H9 (cell line): ENCODE results near the gene LDLR. TPM values are rescaled to one million over a fixed set of nuclear protein-coding genes. Genes with fewer than 3 reads are reported as not detected.
A peak's percentile ranks its signal among the peaks of the same experiment; 100 is the strongest.

Source experiments
- DNase-seq: peaks from one replicate; pipeline ENCODE4 v3.0.0-alpha.2; 2017
- H2AFZ ChIP-seq: one replicate; pipeline ENCODE4 v1.6.1; 2013; ENCODE audit warnings: mild to moderate bottlenecking, low read length, control low read depth, moderate library complexity
- H2AK5ac ChIP-seq: 2 replicates; pipeline ENCODE4 v1.6.1; 2013; ENCODE audit warnings: low read length, control low read depth, mixed read lengths; ENCODE audit not compliant: insufficient read length
- H2BK120ac ChIP-seq: one replicate; pipeline ENCODE4 v1.6.1; 2013; ENCODE audit warnings: low read depth, mild to moderate bottlenecking, low read length, control low read depth, inconsistent platforms; ENCODE audit not compliant: poor library complexity, severe bottlenecking
- H2BK12ac ChIP-seq: 2 replicates; pipeline ENCODE4 v1.6.1; 2013; ENCODE audit warnings: low read length, control low read depth, mixed read lengths, low read depth; ENCODE audit not compliant: insufficient read length
- H2BK15ac ChIP-seq: 2 replicates; pipeline ENCODE4 v1.6.1; 2013; ENCODE audit warnings: low read depth, low read length, control low read depth
- H2BK20ac ChIP-seq: one replicate; pipeline ENCODE4 v1.6.1; 2013; ENCODE audit warnings: low read depth, mild to moderate bottlenecking, low read length, control low read depth, inconsistent platforms; ENCODE audit not compliant: poor library complexity, severe bottlenecking
- H2BK5ac ChIP-seq: 2 replicates; pipeline ENCODE4 v1.6.1; 2013; ENCODE audit warnings: low read length, control low read depth, mixed read lengths; ENCODE audit not compliant: insufficient read length
- H3K14ac ChIP-seq: 2 replicates; pipeline ENCODE4 v1.6.1; 2013; ENCODE audit warnings: low read length, control low read depth; ENCODE audit not compliant: insufficient read depth
- H3K18ac ChIP-seq: 2 replicates; pipeline ENCODE4 v1.6.1; 2013; ENCODE audit warnings: low read depth, mild to moderate bottlenecking, mixed read lengths, low read length, control low read depth; ENCODE audit not compliant: insufficient read length
- H3K23ac ChIP-seq: 2 replicates; pipeline ENCODE4 v1.6.1; 2013; ENCODE audit warnings: low read length, control low read depth, mixed read lengths, low read depth; ENCODE audit not compliant: insufficient read length
- H3K23me2 ChIP-seq: 2 replicates; pipeline ENCODE4 v1.6.1; 2013; ENCODE audit warnings: low read depth, mild to moderate bottlenecking, mixed read lengths, low read length, control low read depth; ENCODE audit not compliant: insufficient read length, poor library complexity, severe bottlenecking
- H3K27ac ChIP-seq: 2 replicates; pipeline ENCODE4 v1.5.1; 2013; ENCODE audit warnings: low read length, control low read depth, mixed read lengths, low read depth; ENCODE audit not compliant: insufficient read length
- H3K27me3 ChIP-seq: 2 replicates; pipeline ENCODE4 v1.6.1; 2013; ENCODE audit warnings: low read length, control low read depth, inconsistent platforms; ENCODE audit not compliant: insufficient read depth
- H3K4ac ChIP-seq: 2 replicates; pipeline ENCODE4 v1.6.1; 2013; ENCODE audit warnings: low read depth, mild to moderate bottlenecking, control low read depth, inconsistent platforms, low read length, moderate library complexity
- H3K4me1 ChIP-seq: 2 replicates; pipeline ENCODE4 v1.6.1; 2013; ENCODE audit warnings: low read length, control low read depth, inconsistent platforms; ENCODE audit not compliant: insufficient read depth
- H3K4me2 ChIP-seq: 2 replicates; pipeline ENCODE4 v1.6.1; 2013; ENCODE audit warnings: low read length, control low read depth, mixed read lengths; ENCODE audit not compliant: insufficient read length, insufficient read depth
- H3K56ac ChIP-seq: 2 replicates; pipeline ENCODE4 v1.6.1; 2013; ENCODE audit warnings: low read depth, mild to moderate bottlenecking, mixed read lengths, low read length, control low read depth; ENCODE audit not compliant: insufficient read length
- H3K79me1 ChIP-seq: 2 replicates; pipeline ENCODE4 v1.6.1; 2013; ENCODE audit warnings: low read depth, mild to moderate bottlenecking, moderate library complexity, low read length, control low read depth, inconsistent platforms; ENCODE audit not compliant: insufficient read depth, poor library complexity, severe bottlenecking
- H3K79me2 ChIP-seq: 2 replicates; pipeline ENCODE4 v1.6.1; 2013; ENCODE audit warnings: low read length, control low read depth, inconsistent platforms; ENCODE audit not compliant: insufficient read depth
- H3K9ac ChIP-seq: 2 replicates; pipeline ENCODE4 v1.6.1; 2013; ENCODE audit warnings: low read length, control low read depth, mixed read lengths; ENCODE audit not compliant: insufficient read length; ENCODE audit errors: extremely low read depth
- H3K9me3 ChIP-seq: one replicate; pipeline ENCODE4 v1.6.1; 2013; ENCODE audit warnings: low read depth, low read length, inconsistent platforms; ENCODE audit not compliant: control insufficient read depth
- H3T11ph ChIP-seq: one replicate; pipeline ENCODE4 v1.6.1; 2013; ENCODE audit warnings: mild to moderate bottlenecking, low read length, control low read depth, inconsistent platforms
- H4K20me1 ChIP-seq: one replicate; pipeline ENCODE4 v1.6.1; 2013; ENCODE audit not compliant: control insufficient read depth, insufficient read length, insufficient read depth
- H4K5ac ChIP-seq: 2 replicates; pipeline ENCODE4 v1.6.1; 2013; ENCODE audit warnings: low read depth, mild to moderate bottlenecking, mixed read lengths, low read length, control low read depth; ENCODE audit not compliant: insufficient read length
- H4K8ac ChIP-seq: replicated peaks from 2 replicates; pipeline ENCODE4 v1.6.1; 2013; ENCODE audit warnings: low read length, control low read depth, mixed read lengths, low read depth; ENCODE audit not compliant: insufficient read length
- H4K91ac ChIP-seq: 2 replicates; pipeline ENCODE4 v1.6.1; 2013; ENCODE audit warnings: low read depth, mild to moderate bottlenecking, moderate library complexity, mixed read lengths, low read length, control low read depth; ENCODE audit not compliant: insufficient read length
- H3K27ac Mint-ChIP-seq, 3 experiments: 2 replicates in 2 of 3; 3 replicates in 1 of 3; pipeline ENCODE4 v1.8.0; 2020 to 2021; ENCODE audit warnings: mixed read lengths in 3 of 3, mild to moderate bottlenecking in 1 of 3, moderate library complexity in 1 of 3
- H3K27me3 Mint-ChIP-seq: 2 replicates; pipeline ENCODE4 v1.8.0; 2021; ENCODE audit warnings: low read depth, mild to moderate bottlenecking, moderate library complexity, mixed read lengths
- H3K36me3 Mint-ChIP-seq, 3 experiments: 2 replicates in 2 of 3; 3 replicates in 1 of 3; pipeline ENCODE4 v1.8.0; 2020 to 2021; ENCODE audit warnings: low read depth in 3 of 3, mixed read lengths in 3 of 3; ENCODE audit not compliant: insufficient read depth in 1 of 3
- H3K4me1 Mint-ChIP-seq, 2 experiments: 2 replicates each; pipeline ENCODE4 v1.8.0; 2020; ENCODE audit warnings: mixed read lengths in 2 of 2
- H3K4me3 Mint-ChIP-seq, 2 experiments: 2 replicates in 1 of 2; 3 replicates in 1 of 2; pipeline ENCODE4 v1.8.0; 2020 to 2021; ENCODE audit warnings: mild to moderate bottlenecking in 2 of 2, mixed read lengths in 2 of 2, moderate library complexity in 1 of 2
- H3K9me3 Mint-ChIP-seq, 2 experiments: 2 replicates in 1 of 2; 3 replicates in 1 of 2; pipeline ENCODE4 v1.8.0; 2020; ENCODE audit warnings: mild to moderate bottlenecking in 2 of 2, mixed read lengths in 2 of 2, moderate library complexity in 1 of 2
- CTCF ChIP-seq: fragments of 200-600 bp; sonication (generic); conservative IDR thresholded peaks from 3 replicates; pipeline ENCODE4 v1.8.0; 2021; ENCODE audit warnings: antibody characterized with exemption, mild to moderate bottlenecking
- WGBS: extraction: QIAGEN DNeasy Blood & Tissue Kit; methylation state at CpG from one replicate; pipeline ENCODE4 v1.1.7; 2013; ENCODE audit warnings: missing lambda C conversion rate, low lambda C conversion rate, mixed read lengths; ENCODE audit not compliant: insufficient read length; ENCODE audit errors: extremely low coverage; 5-methylcytosine and 5-hydroxymethylcytosine counted together
- total RNA-seq: library from RNA; stranded (reverse); gene quantifications from 2 replicates; pipeline ENCODE4 v1.2.1, GENCODE V29; 2021

The LDLR gene
- total RNA-seq, 1 experiment from 2014 or later: 92.7 TPM

GRCh38 chr19:11111117-11111770, 22.0 kb downstream of the LDLR start:
- Histone ChIP-seq H2BK120ac (no peak overlapping the region), H2BK5ac (no peak overlapping the region), H4K5ac (no peak overlapping the region), H2BK15ac (no peak overlapping the region), H3K56ac (no peak overlapping the region), H2AFZ (no peak overlapping the region), H3T11ph (no peak overlapping the region), H3K4me2 (no peak overlapping the region), H3K23me2 (peaks cover 3% of the 10 kb centered on the region), H3K23ac (no peak overlapping the region), H3K4me1 (no peaks in the 10 kb centered on the region), H4K20me1 (peaks cover 5% of the 10 kb centered on the region), H3K79me1 (no peaks in the 10 kb centered on the region), H2BK20ac (no peak overlapping the region), H3K9me3 (no peaks in the 10 kb centered on the region), H3K9ac (no peak overlapping the region), H3K14ac (no peak overlapping the region), H4K8ac (no peak overlapping the region), H4K91ac (no peak overlapping the region), H3K18ac (no peak overlapping the region), H2AK5ac (no peak overlapping the region), H3K27ac (no peak overlapping the region), H3K79me2 (0 out of 2 replicates have a peak, but pooled peaks cover 2% of the 10 kb centered on the region), H2BK12ac (no peak overlapping the region), H3K4ac (no peak overlapping the region), H3K27me3 (no peaks in the 10 kb centered on the region)
- no peaks in the 10 kb centered on the region for H3K4me1 Mint-ChIP-seq
- H3K4me3 Mint-ChIP-seq: no peak overlapping the region
- DNase-seq: no peak
- H3K9me3 Mint-ChIP-seq: no peaks in the 10 kb centered on the region
- peaks cover 68 to 97% (median 93%) of the 10 kb centered on the region in 3 experiments for H3K36me3 Mint-ChIP-seq
- peak overlapping the region in 2 of 3 experiments; percentile 77 to 82; a peak in 4 of 7 replicates for H3K27ac Mint-ChIP-seq
- TF ChIP-seq CTCF: no peak
- WGBS: no CpG with 5 or more reads among the region's 15 CpGs
- H3K27me3 Mint-ChIP-seq: no peaks in the 10 kb centered on the region
